Bronchial epithelial cell (primary cell): Measurements from ENCODE around the gene DIPK2A. TPM values are rescaled to one million over a fixed set of nuclear protein-coding genes. Genes with fewer than 3 reads are reported as not detected.
A peak's percentile ranks its signal among the peaks of the same experiment; 100 is the strongest.

ENCODE experiments used
- DNase-seq: peaks from one replicate; pipeline ENCODE4 v3.0.0-alpha.2; 2010; ENCODE audit warnings: low read depth
- FAIRE-seq: peaks from 2 replicates; lab custom pipeline; 2011; peaks lifted over from hg19 to GRCh38; lab: Jason Lieb, UNC
- H3K27me3 ChIP-seq: 2 replicates; pipeline ENCODE4 v1.5.1; 2011; ENCODE audit warnings: low read length; ENCODE audit not compliant: control insufficient read depth, insufficient read depth
- H3K36me3 ChIP-seq: 2 replicates; pipeline ENCODE4 v1.5.1; 2011; ENCODE audit warnings: low read length; ENCODE audit not compliant: control insufficient read depth, insufficient read depth
- H3K4me3 ChIP-seq: 2 replicates; pipeline ENCODE4 v1.5.1; 2011; ENCODE audit warnings: mild to moderate bottlenecking, low read depth, low read length, control low read depth
- total RNA-seq: library from RNA; depleted of rRNA; stranded (reverse); fragments of >200 nt; gene quantifications from 2 replicates; pipeline ENCODE4 v1.2.1, GENCODE V29; 2014
- TF ChIP-seq, protein P1 (sequence below): IDR thresholded peaks from 2 replicates; pipeline ENCODE4 v1.5.1; 2011; ENCODE audit warnings: mild to moderate bottlenecking, moderate library complexity, low read length, control low read depth, inconsistent platforms; ENCODE audit not compliant: insufficient read depth, severe bottlenecking

Gene DIPK2A
- total RNA-seq, 1 donor from 2014 or later, result 19.0 TPM

DNA sequence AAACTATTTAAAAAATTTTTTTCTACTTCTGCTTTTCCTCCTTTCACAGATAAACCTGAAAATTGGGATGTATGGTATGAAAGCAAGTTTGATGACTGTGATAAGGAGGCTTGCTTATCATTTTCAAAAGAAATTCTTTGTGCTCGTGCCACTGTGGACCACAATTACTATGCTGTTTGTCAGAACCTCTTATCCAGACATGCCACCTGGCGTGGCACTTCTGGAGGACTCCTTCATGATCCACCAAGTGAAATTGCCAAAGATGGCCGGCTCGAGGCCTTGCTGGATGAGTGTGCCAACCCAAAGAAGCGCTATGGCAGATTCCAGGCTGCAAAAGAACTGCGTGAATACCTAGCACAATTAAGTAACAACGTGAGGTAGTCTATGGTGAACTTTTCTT is 17.8 kb downstream of the DIPK2A start:
- no peaks in the 10 kb centered on the region for H3K27me3 ChIP-seq
- H3K4me3 ChIP-seq, result no peak overlapping the region
- TF ChIP-seq, protein P1, sequence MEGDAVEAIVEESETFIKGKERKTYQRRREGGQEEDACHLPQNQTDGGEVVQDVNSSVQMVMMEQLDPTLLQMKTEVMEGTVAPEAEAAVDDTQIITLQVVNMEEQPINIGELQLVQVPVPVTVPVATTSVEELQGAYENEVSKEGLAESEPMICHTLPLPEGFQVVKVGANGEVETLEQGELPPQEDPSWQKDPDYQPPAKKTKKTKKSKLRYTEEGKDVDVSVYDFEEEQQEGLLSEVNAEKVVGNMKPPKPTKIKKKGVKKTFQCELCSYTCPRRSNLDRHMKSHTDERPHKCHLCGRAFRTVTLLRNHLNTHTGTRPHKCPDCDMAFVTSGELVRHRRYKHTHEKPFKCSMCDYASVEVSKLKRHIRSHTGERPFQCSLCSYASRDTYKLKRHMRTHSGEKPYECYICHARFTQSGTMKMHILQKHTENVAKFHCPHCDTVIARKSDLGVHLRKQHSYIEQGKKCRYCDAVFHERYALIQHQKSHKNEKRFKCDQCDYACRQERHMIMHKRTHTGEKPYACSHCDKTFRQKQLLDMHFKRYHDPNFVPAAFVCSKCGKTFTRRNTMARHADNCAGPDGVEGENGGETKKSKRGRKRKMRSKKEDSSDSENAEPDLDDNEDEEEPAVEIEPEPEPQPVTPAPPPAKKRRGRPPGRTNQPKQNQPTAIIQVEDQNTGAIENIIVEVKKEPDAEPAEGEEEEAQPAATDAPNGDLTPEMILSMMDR, result no peak
- FAIRE-seq (no peak), DNase-seq (no peak)
- no peaks in the 10 kb centered on the region for H3K36me3 ChIP-seq

DNA sequence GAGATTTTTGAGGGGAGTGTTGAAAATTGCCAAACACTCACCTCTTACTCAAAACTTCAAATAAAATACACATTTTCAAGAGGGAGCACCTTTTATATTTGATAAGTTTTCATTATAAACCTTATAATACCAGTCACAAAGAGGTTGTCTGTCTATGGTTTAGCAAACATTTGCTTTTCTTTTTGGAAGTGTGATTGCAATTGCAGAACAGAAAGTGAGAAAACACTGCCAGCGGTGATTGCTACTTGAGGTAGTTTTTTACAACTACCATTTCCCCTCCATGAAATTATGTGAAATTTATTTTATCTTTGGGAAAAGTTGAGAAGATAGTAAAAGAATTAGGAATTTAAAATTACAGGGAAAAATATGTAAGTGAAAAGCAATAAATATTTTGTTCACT is 20.1 kb downstream of the DIPK2A start:
- no peak for DNase-seq
- Histone ChIP-seq H3K27me3 (no peaks in the 10 kb centered on the region), H3K4me3 (no peak overlapping the region), H3K36me3 (no peaks in the 10 kb centered on the region)
- TF ChIP-seq, protein P1, result no peak
- FAIRE-seq, result no peak

DNA sequence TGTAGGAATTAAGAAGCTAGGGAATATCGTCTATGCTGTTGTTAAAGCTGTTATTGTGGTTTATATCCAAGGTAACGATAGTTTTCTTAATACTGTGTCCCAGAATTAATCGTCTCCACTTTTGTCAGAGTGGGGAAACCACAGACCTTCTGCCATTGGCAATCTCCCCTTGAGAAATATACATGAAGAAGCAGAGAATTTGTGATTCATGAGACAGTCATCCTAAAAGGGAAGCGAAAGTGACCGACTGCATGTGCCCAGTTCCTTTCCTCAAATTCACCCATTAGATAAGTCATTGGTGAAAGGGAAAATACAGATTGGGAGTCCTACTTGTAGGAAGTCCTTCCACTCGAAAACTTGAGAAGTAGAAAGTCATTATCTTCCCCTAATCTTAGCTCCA is 26.6 kb downstream of the DIPK2A start:
- Histone ChIP-seq H3K27me3 (no peaks in the 10 kb centered on the region), H3K36me3 (no peaks in the 10 kb centered on the region), H3K4me3 (no peak overlapping the region)
- TF ChIP-seq, protein P1, result no peak
- FAIRE-seq (no peak), DNase-seq (peak; percentile 47)

DNA sequence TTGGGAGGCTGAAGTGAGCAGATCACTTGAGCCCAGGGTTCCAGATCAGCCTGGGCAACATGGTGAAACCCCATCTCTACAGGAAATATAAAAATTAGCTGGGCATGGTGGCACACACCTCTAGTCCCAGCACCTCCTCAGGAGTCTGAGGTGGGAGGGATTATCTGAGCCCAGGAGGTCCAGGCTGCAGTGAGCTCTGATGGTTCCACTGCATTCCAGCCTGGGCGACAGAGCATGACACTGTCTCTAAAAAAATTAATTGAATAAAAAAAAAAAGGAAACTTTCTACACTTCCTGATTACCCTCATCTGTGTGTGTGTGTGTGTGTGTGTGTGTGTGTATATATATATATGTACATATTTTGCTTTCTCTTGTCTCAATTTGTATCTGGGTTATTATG is 31.4 kb downstream of the DIPK2A start:
- Histone ChIP-seq H3K4me3 (no peak overlapping the region), H3K36me3 (no peaks in the 10 kb centered on the region), H3K27me3 (no peaks in the 10 kb centered on the region)
- no peak for DNase-seq
- no peak for FAIRE-seq
- TF ChIP-seq, protein P1, result no peak

DNA sequence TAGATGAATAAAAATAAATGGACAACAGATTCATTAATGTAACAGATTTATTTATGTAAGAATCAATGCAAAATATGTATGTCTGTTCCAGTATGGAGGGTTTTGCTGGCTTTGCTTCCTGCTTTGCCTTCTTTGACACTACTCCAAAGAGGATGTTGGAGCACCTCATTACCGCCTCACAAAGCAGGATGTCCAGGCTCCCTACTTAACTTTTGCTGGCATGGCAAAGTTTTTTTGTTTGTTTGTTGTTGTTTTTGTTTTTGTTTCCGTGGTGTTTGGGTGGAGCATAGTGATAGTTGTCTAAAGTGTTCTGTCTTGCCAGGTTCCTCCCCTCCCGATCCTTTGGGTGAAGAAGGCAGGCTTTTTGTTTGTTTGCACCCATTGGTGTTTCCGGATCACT is 38.7 kb downstream of the DIPK2A start:
- FAIRE-seq, result no peak

More for the DNA sequence above, 38.7 kb downstream of the DIPK2A start:
- Histone ChIP-seq H3K4me3 (no peak overlapping the region), H3K27me3 (no peaks in the 10 kb centered on the region), H3K36me3 (no peaks in the 10 kb centered on the region)
- no peak for DNase-seq
- TF ChIP-seq, protein P1, result no peak
